RWPE2 (cell line): Measurements from ENCODE around the gene KCNJ4.

Experiments
- ATAC-seq: fragments of 200-7000 bp; cut with Tn5 transposase; 3 replicates; pipeline ENCODE4 v1.9.1; 2021; ENCODE audit warnings: low read depth
- DNase-seq: peaks from one replicate; pipeline ENCODE4 v3.0.0-alpha.2; 2020; ENCODE audit warnings: low spot score
- H3K27ac ChIP-seq: fragments of 450-650 bp; 2 replicates; pipeline ENCODE4 v1.5.1; 2017; ENCODE audit warnings: mild to moderate bottlenecking; ENCODE audit not compliant: poor library complexity, severe bottlenecking
- H3K27me3 ChIP-seq: fragments of 250-450 bp; sonication (Bioruptor Pico); 2 replicates; pipeline ENCODE4 v1.5.1; 2021; ENCODE audit warnings: mild to moderate bottlenecking, moderate library complexity; ENCODE audit not compliant: insufficient read depth, poor library complexity, severe bottlenecking
- H3K36me3 ChIP-seq: fragments of 250-450 bp; sonication (Bioruptor Pico); 2 replicates; pipeline ENCODE4 v1.5.1; 2020; ENCODE audit warnings: low read depth, mild to moderate bottlenecking, moderate library complexity
- H3K4me1 ChIP-seq: fragments of 250-450 bp; sonication (Bioruptor Pico); 2 replicates; pipeline ENCODE4 v1.5.1; 2021; ENCODE audit warnings: mild to moderate bottlenecking, moderate library complexity; ENCODE audit not compliant: insufficient read depth, poor library complexity, severe bottlenecking
- H3K4me3 ChIP-seq: fragments of 250-450 bp; sonication (Bioruptor Pico); 2 replicates; pipeline ENCODE4 v1.5.1; 2021; ENCODE audit warnings: mild to moderate bottlenecking, moderate library complexity; ENCODE audit not compliant: severe bottlenecking
- H3K9me3 ChIP-seq: fragments of 250-450 bp; sonication (Bioruptor Pico); 2 replicates; pipeline ENCODE4 v1.5.1; 2021; ENCODE audit warnings: mild to moderate bottlenecking, moderate library complexity; ENCODE audit not compliant: severe bottlenecking
- CTCF ChIP-seq: fragments of 450-650 bp; IDR thresholded peaks from one replicate; pipeline ENCODE4 v1.5.1; 2017; ENCODE audit warnings: mild to moderate bottlenecking, moderate library complexity; ENCODE audit not compliant: poor library complexity, severe bottlenecking

Gene KCNJ4

DNA sequence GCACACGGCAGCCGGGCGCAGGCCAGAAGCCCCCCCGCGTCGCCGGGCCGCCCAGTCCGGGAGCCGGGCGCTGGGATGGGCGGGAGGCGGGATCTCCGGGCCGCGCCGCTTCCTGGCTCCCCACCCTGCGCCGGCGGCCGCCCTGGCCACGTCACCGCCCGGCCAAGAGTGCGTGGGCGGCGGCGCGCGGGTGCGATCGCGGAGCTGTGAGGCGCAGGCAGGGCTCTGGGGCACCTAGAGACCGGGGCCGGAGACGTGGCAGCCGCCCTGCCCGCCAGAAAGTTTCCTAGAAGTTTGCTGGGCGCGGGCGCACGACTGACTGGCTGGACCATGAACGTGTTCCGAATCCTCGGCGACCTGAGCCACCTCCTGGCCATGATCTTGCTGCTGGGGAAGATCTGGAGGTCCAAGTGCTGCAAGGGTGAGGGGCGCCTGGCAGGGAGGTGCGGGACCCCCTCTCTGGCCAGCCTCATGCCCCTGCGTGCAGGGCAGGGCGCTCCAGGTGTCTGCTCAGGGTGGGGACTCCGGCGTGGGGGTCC lies 13.0 kb upstream of the KCNJ4 start, which contains the start of gene KDELR3:
TSS of gene KDELR3 (plus strand) at position 193 of the 539 bp plus-strand sequence. CDS start at position 331, 138 bp downstream.
- Histone ChIP-seq H3K9me3 (no peaks in the 10 kb centered on the region), H3K36me3 (no peaks in the 10 kb centered on the region), H3K4me1 (peaks cover 2% of the 10 kb centered on the region), H3K27ac (peak within 1 kb of the TSS; percentile 8), H3K27me3 (no peaks in the 10 kb centered on the region), H3K4me3 (peak within 1 kb of the TSS; percentile 44)
- no peak for TF ChIP-seq CTCF
- DNase-seq (no peak), ATAC-seq (peak; percentile 88)

GRCh38 chr22:38467438-38467903 lies 12.5 kb upstream of the KCNJ4 start:
- no peak for TF ChIP-seq CTCF
- ATAC-seq (no peak), DNase-seq (no peak)
- no peaks in the 10 kb centered on the region for H3K36me3 ChIP-seq
- H3K4me1 ChIP-seq: peaks cover 2% of the 10 kb centered on the region
- no peaks in the 10 kb centered on the region for H3K9me3 ChIP-seq
- no peaks in the 10 kb centered on the region for H3K27me3 ChIP-seq
- peak overlapping the region; percentile 44 for H3K4me3 ChIP-seq
- peak overlapping the region; percentile 8 for H3K27ac ChIP-seq

DNA sequence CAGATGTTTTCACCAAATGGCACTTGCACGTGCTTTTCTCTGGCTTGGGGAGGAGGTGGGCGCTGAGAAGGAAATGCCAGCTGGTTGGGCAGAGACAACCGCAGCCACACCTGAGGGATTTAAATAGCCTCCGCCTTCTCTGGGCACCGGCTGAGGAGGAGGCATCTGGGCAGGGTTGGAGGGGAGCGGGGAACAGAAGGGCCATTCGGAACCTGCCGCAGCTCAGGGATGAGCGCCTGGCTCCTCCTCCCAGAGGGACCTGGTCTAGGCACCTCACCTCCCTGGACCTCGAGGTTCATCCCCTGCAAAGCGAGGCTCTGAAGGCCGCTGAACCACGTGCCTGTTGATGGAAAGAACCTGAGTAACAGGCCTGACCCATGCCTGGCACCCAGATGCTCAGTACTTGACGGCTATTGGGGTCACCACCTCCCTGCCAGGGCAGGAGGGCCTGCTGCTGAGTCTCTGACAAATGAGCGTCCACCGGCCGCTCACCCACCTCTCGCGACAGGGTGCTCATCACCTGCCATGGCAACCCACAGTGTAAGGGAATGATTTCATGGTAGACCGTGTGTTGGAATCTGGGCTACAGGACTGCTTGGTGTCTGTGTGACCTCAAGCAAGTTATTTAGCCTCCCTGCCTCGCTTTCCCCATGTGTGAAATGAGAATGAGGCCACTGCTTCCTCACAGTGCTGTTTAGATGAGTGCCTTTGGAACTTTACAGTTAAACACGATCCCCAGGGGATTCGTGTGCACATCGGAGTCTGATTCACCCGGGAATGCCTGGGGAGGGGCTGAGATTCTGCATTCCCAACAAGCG lies 10.9 kb upstream of the KCNJ4 start:
- Histone ChIP-seq H3K9me3 (no peaks in the 10 kb centered on the region), H3K4me3 (no peak overlapping the region), H3K4me1 (peaks cover 2% of the 10 kb centered on the region), H3K27me3 (peaks cover 4% of the 10 kb centered on the region), H3K36me3 (no peaks in the 10 kb centered on the region), H3K27ac (no peak overlapping the region)
- TF ChIP-seq CTCF: no peak
- DNase-seq (no peak), ATAC-seq (no peak)

DNA sequence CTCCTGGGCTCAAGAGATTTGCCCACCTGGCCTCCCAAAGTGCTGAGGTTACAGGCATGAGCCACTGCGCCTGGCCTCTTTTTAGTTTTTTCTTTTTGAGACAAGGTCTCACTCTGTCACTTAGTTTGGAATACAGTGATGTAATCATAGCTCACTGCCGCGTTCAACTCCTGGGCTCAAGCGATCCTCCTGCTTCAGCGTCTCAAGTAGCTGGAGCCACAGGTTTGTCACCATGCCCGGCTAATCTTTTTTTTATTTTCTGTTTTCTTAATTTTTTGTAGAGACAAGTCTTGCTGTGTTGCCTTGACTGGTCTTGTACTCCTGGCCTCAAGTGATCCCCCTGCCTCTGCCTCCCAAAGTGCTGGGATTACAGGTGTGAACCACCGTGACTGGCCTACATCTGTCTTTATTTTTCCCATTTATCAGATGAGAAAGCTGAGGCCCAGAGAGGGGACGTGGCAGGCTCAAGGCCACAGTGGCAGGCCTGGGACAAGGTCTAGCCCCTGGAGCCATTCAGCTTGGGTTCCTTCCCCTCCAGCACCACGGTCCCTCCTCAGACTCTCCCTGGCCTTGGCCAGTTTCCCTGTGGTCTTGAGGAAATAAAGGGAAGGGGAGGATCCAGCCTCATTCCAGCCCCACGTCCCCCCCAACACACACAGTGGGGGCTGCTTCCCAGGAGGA lies 10.1 kb upstream of the KCNJ4 start:
- Histone ChIP-seq H3K27me3 (peaks cover 4% of the 10 kb centered on the region), H3K4me3 (no peak overlapping the region), H3K4me1 (peaks cover 2% of the 10 kb centered on the region), H3K36me3 (no peaks in the 10 kb centered on the region), H3K9me3 (no peaks in the 10 kb centered on the region), H3K27ac (no peak overlapping the region)
- no peak for TF ChIP-seq CTCF
- DNase-seq (no peak), ATAC-seq (no peak)
